ENCODE results near the gene SYNE1. TPM values are rescaled to one million over a fixed set of nuclear protein-coding genes. Genes with fewer than 3 reads are reported as not detected.

Gene SYNE1
- total RNA-seq, 4 donors from 2014 or later: 78.9 to 352 (median 113) TPM

- ATAC-seq (ENCODE audit: low FRiP score) (no peak), DNase-seq (ENCODE audit: low spot score) (no peak)
- TF ChIP-seq CTCF (IDR thresholded peaks at IDR 0.05): no peak
These were observed 470.7 kb downstream of the SYNE1 start for GRCh38 chr6:152166497-152166896.

GRCh38 chr6:152164957-152165356 lies 472.2 kb downstream of the SYNE1 start:
- no peak for ATAC-seq (ENCODE audit: low FRiP score)
- no peak for TF ChIP-seq CTCF (IDR thresholded peaks at IDR 0.05)
- no peak for DNase-seq (ENCODE audit: low spot score)

- DNase-seq (ENCODE audit: low spot score) (no peak), ATAC-seq (ENCODE audit: low FRiP score) (no peak)
- no peak for TF ChIP-seq CTCF (IDR thresholded peaks at IDR 0.05)
These were observed 475.7 kb downstream of the SYNE1 start for GRCh38 chr6:152161501-152161900.

GRCh38 chr6:152160346-152160745 lies 476.8 kb downstream of the SYNE1 start:
- no peak for TF ChIP-seq CTCF (IDR thresholded peaks at IDR 0.05)
- ATAC-seq (ENCODE audit: low FRiP score) (no peak), DNase-seq (ENCODE audit: low spot score) (no peak)

- no peak for TF ChIP-seq CTCF (IDR thresholded peaks at IDR 0.05)
- ATAC-seq (ENCODE audit: low FRiP score) (no peak), DNase-seq (ENCODE audit: low spot score) (no peak)
These were observed 481.4 kb downstream of the SYNE1 start for GRCh38 chr6:152155792-152156191.

GRCh38 chr6:152154559-152155356 lies 482.4 kb downstream of the SYNE1 start:
- DNase-seq (ENCODE audit: low spot score) (no peak), ATAC-seq (ENCODE audit: low FRiP score) (no peak)
- no peak for TF ChIP-seq CTCF (IDR thresholded peaks at IDR 0.05)

GRCh38 chr6:152151920-152152319 lies 485.2 kb downstream of the SYNE1 start:
- ATAC-seq (ENCODE audit: low FRiP score) (no peak), DNase-seq (ENCODE audit: low spot score) (no peak)
- TF ChIP-seq CTCF (IDR thresholded peaks at IDR 0.05): no peak
